GM18870 (cell line): Measurements from ENCODE around the gene TEAD2.

ENCODE experiments used
- ATAC-seq: cut with Tn5 transposase; IDR thresholded peaks from one replicate; pipeline ENCODE4 v1.9.1; 2021; ENCODE audit warnings: moderate library complexity; ENCODE audit not compliant: unreplicated experiment

The TEAD2 gene

GRCh38 chr19:49362048-49362928 lies at the start of gene TEAD2:
TSS of gene TEAD2 (minus strand) at chr19:49362416. CDS start at chr19:49360075, 2,341 bp downstream.
- ATAC-seq, result no peak

DNA sequence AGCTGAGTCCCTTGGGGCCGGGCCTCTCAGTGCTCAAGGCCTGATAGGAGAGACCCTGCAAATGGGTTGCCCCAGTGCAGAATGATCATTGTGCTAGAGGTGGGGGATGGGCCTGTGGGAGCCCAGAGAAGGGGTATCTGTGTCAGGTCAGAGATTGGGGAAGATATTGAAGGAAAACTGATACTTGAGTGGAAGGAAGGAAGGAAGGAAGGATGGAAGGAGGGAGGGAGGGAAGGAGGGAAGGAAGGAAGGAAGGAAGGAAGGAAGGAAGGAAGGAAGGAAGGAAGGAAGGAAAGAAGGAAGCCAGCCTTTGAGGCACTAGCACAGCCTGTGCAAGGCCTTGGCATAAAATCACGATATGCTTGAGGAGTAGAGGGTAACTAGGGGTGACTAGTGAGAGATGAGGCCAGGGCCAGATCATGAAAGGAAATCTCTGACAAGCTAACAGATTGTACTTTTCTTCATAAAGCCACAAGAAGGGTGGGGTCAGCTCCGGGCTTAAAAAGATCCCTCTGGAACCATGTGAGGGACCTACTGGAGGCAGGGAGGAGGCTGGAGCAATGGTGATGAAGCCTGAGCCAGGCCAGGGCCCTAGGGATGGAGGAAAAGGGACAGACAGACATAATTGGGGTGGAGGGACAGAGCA lies 49.6 kb upstream of the TEAD2 start:
- no peak for ATAC-seq

- ATAC-seq, result no peak
Measured at GRCh38 chr19:49409441-49410029, 47.3 kb upstream of the TEAD2 start.

GRCh38 chr19:49408816-49409440 lies 46.7 kb upstream of the TEAD2 start:
- no peak for ATAC-seq

DNA sequence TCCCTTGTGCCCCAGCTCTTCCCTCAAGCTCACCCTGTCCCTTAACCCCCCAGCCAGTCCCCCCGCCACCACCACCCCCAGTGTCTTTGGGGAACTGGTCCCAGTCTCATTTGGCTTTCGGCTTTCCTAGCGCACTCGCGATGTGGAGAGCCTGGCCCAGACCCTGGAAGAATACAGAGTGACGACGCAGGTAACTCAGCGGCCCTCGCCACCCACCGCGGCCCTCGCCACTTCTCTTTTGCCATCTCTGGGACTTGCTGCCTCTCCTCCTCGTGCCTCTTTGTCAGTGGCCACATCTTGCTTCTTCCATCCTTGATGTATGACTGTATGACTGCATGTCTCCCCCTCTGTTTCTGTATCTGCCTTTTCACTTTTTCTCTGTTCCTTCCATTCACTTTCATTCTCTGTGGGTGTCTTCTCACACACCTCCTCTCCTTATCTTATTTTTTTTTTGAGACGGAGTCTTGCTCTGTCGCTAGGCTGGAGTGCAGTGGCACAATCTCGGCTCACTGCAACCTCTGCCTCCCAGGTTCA lies 45.3 kb upstream of the TEAD2 start:
- ATAC-seq, result no peak

- ATAC-seq, result no peak
Measured at GRCh38 chr19:49407079-49407478, 44.9 kb upstream of the TEAD2 start.

DNA sequence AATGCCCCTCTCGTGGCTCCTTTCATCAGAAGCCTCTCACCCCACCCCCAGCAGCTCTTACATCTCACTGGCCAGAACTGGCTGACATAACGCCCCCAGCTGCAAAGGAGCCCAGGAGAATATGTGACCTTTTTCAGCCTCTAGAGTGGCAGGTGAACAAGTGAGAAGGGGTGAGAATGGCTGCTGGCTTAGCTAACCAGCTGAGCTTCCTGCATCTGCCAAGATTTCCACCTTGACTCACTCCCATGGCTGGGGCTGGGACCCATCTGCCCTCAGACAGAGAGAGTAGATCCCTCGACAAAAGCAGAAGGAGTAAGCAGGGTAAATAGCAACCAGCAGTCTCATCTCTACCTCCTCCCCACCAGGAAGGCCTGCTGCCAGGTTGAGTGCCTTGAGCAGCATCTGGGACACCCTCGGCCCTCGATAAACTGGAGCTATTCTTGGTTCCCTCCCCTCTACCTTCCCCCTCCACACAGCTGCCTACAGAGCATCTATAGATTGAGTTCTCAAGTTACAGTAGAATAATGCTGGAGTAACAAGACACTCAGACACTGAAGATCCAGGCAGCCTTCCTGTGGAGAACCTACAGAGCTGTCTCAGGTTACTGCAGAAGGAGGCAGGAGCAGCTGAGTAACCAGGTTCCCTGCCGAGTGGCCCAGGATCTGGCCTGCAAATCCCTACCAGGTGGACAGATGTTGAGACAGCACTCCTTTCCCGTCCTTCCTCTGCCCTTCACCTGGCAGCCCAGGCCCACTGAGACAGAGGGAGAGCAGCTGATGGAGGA lies 41.4 kb upstream of the TEAD2 start:
- ATAC-seq, result no peak

DNA sequence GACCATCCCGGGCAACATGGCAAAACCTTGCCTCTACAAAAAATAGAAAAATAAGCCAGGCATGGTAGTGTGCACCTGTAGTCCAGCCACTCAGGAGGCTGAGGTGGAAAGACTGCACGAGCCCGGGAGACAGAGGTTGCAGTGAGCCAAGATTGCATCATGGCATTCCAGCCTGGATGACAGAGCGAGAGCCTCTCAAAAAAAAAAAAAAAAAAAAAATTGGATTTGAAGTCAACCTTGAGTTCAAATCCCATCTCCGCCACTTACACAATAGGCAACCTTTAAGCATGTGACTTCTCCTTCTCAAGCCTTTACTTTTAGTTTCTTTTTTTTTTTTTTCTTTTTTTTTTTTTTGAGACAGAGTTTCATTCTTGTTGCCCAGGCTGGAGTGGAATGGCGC lies 37.8 kb upstream of the TEAD2 start:
- ATAC-seq, result no peak

GRCh38 chr19:49398931-49399330 lies 36.7 kb upstream of the TEAD2 start:
- ATAC-seq, result no peak

GRCh38 chr19:49398001-49398615 lies 35.9 kb upstream of the TEAD2 start:
- ATAC-seq, result no peak

GRCh38 chr19:49396738-49397505 lies 34.7 kb upstream of the TEAD2 start:
- no peak for ATAC-seq

DNA sequence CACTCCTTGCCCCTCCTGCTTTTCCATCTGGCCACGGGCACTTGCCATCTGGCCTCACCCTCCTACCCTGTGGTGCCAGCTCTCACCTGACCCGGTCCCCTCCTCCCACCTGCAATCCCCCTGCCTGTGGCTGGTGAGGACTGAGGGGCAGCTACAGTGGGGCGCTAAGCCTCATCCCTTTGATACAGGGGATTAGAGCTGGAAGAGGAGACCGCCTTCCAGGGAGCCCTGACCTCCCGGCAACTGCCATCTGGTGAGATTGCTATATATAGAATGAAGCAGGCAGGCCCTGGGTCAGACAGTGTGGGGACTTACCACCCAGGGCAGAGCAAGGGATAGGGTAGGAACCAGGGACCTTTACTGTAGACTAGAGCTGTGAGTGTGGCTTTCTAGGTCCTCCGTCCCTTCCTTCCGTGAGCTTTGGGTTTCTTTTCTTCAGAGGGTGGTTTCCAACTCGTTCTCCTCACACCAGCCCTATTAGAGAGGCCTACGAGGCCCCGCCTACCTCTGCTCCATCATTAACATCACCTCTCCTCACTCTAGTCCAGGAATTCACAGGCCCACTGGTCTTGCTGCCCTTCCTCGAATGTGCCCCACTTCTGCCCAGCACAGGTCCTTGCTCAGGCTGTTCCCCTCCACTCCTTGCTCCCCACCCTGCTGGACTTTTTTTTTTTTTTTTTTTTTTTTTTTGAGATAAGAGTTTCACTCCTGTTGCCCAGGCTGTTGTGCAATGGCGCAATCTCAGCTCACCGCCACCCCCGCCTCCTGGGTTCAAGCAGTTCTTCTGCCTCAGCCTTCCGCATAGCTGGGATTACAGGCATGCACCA lies 33.6 kb upstream of the TEAD2 start:
- no peak for ATAC-seq

DNA sequence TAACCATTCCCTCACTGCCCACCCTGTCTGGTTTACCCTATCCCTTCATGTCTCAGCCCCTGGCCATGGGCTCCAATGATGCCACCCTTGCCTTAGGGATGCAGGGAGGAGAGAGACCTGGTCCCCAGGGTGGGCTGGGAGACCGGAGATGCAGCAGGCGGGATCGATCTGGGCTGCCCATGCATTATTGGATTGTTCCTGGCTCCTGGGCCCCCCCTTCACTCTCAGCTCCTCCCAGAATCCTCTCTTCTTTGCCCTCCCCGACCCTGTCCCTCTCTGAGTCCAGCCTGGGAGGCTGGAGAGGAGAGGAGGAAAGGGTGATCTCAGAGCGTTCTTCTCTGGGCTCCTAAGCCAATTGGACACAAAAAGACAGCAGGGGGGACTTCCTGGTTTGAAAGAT lies 31.7 kb upstream of the TEAD2 start:
- ATAC-seq, result no peak

GRCh38 chr19:49391581-49392399 lies 29.6 kb upstream of the TEAD2 start:
- ATAC-seq, result no peak

- ATAC-seq, result no peak
Measured at GRCh38 chr19:49390929-49391359, 28.7 kb upstream of the TEAD2 start.

GRCh38 chr19:49390131-49390928 lies 28.1 kb upstream of the TEAD2 start:
- no peak for ATAC-seq

DNA sequence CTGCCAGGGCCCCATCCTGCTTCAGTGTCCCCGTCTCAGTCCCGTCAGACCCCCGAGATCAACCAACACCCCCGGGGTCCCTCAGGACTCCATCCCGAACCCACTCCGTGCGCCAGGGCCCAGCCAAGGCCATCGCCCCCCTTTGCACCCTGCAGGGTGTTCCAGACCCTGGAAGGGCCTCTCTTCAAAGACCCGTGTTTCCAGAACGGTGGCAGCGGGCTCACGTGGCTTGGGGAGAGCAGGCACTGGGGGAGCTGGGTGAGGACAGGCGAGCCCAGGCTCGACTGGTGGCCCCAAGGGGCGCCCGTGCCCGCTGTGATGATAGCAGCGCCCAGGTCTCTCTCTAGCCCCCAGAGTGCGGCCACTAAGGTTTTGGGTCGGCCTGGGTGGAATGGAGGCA lies 27.2 kb upstream of the TEAD2 start:
- no peak for ATAC-seq
